Right forelimb (tissue), 1 donor: Measurements from ENCODE around the gene SLC1A2.

Source experiments
- DNase-seq: peaks from one replicate; pipeline ENCODE4 v3.0.0-alpha.2; 2018

SLC1A2 gene

GRCh38 chr11:35293699-35294098, 125.7 kb downstream of the SLC1A2 start:
- DNase-seq, result no peak

GRCh38 chr11:35293035-35293434, 126.3 kb downstream of the SLC1A2 start:
- no peak for DNase-seq

GRCh38 chr11:35292279-35292678, 127.1 kb downstream of the SLC1A2 start:
- no peak for DNase-seq

GRCh38 chr11:35290876-35291275, 128.5 kb downstream of the SLC1A2 start:
- no peak for DNase-seq

GRCh38 chr11:35289821-35290220, 129.5 kb downstream of the SLC1A2 start:
- DNase-seq, result no peak

GRCh38 chr11:35288817-35289541, 130.4 kb downstream of the SLC1A2 start:
- DNase-seq, result no peak

GRCh38 chr11:35288309-35288708, 131.0 kb downstream of the SLC1A2 start:
- DNase-seq, result no peak

GRCh38 chr11:35287344-35287890, 131.9 kb downstream of the SLC1A2 start:
- DNase-seq, result no peak

GRCh38 chr11:35286126-35286525, 133.2 kb downstream of the SLC1A2 start:
- DNase-seq, result no peak

- DNase-seq, result no peak
Observed at GRCh38 chr11:35285471-35285870, 133.9 kb downstream of the SLC1A2 start.

GRCh38 chr11:35282221-35282882, 137.0 kb downstream of the SLC1A2 start:
- DNase-seq, result no peak

GRCh38 chr11:35281169-35281688, 138.1 kb downstream of the SLC1A2 start:
- no peak for DNase-seq

- no peak for DNase-seq
Observed at GRCh38 chr11:35280727-35281126, 138.6 kb downstream of the SLC1A2 start.

GRCh38 chr11:35277827-35278226, 141.5 kb downstream of the SLC1A2 start:
- DNase-seq, result no peak

- no peak for DNase-seq
Observed at GRCh38 chr11:35276396-35277145, 142.8 kb downstream of the SLC1A2 start.

- DNase-seq, result no peak
Observed at GRCh38 chr11:35275786-35276170, 143.6 kb downstream of the SLC1A2 start.

GRCh38 chr11:35274909-35275785, 144.2 kb downstream of the SLC1A2 start:
- DNase-seq, result no peak

- no peak for DNase-seq
Observed at GRCh38 chr11:35272391-35272902, 146.9 kb downstream of the SLC1A2 start.

- DNase-seq, result no peak
Observed at GRCh38 chr11:35271031-35271430, 148.3 kb downstream of the SLC1A2 start.

GRCh38 chr11:35270342-35270741, 149.0 kb downstream of the SLC1A2 start:
- no peak for DNase-seq

- DNase-seq, result no peak
Observed at GRCh38 chr11:35267504-35267903, 151.9 kb downstream of the SLC1A2 start.
